ENCODE data around the gene MBD3L1.

Gene MBD3L1

GRCh38 chr19:8881512-8881911 is 49.3 kb downstream of the MBD3L1 start:
- DNase-seq = no peak

- DNase-seq = no peak
These were observed 52.2 kb downstream of the MBD3L1 start for GRCh38 chr19:8884416-8884815.

- no peak for DNase-seq
These were observed 55.2 kb downstream of the MBD3L1 start for GRCh38 chr19:8887364-8887763.

GRCh38 chr19:8890260-8890659 is 58.1 kb downstream of the MBD3L1 start:
- no peak for DNase-seq
